HepG2 (cell line): ENCODE results near the gene SH2D3C. TPM values are rescaled to one million over a fixed set of nuclear protein-coding genes. Genes with fewer than 3 reads are reported as not detected.

Source experiments
- ATF7 ChIP-seq, 2 experiments: fragments of 450-650 bp in 1 of 2; sonication (generic) in 1 of 2; formaldehyde crosslinking in 1 of 2; IDR thresholded peaks; 2 replicates each; pipeline versions ENCODE4 v1.4.0 to v1.6.1; 2016 to 2020; ENCODE audit warnings: antibody characterized with exemption in 1 of 2, mild to moderate bottlenecking in 1 of 2, missing genetic modification reagents in 1 of 2
- FOXO1 ChIP-seq: sonication (generic); formaldehyde crosslinking; IDR thresholded peaks from 2 replicates; pipeline ENCODE4 v1.4.0; 2020; ENCODE audit warnings: missing genetic modification reagents
- KLF16 ChIP-seq, 2 experiments: sonication (generic) in 1 of 2; formaldehyde crosslinking in 1 of 2; IDR thresholded peaks; 2 replicates each; pipeline versions ENCODE4 v1.6.1 to v1.8.0; 2016 to 2023; ENCODE audit warnings: missing genetic modification reagents in 2 of 2, missing compliant biosample characterization in 1 of 2
- LCORL ChIP-seq, 2 experiments: fragments of 450-650 bp in 1 of 2; sonication (generic) in 1 of 2; formaldehyde crosslinking in 1 of 2; IDR thresholded peaks; 2 replicates each; pipeline versions ENCODE4 v1.5.0 to v1.6.1; 2017 to 2020; ENCODE audit warnings: antibody characterized with exemption in 1 of 2, missing genetic modification reagents in 1 of 2
- POLR2AphosphoS5 ChIP-seq: IDR thresholded peaks from 2 replicates; pipeline ENCODE4 v1.6.1; 2012; ENCODE audit warnings: low read depth, low read length
- SOX5 ChIP-seq: IDR thresholded peaks from 2 replicates; pipeline ENCODE4 v1.6.1; 2016; ENCODE audit warnings: borderline replicate concordance
- TBP ChIP-seq: sonication (generic); formaldehyde crosslinking; IDR thresholded peaks from 2 replicates; pipeline ENCODE4 v1.5.0; 2020; ENCODE audit warnings: missing genetic modification reagents
- ZNF33A ChIP-seq: sonication (generic); formaldehyde crosslinking; IDR thresholded peaks from 2 replicates; pipeline ENCODE4 v1.5.1; 2020; ENCODE audit warnings: missing genetic modification reagents, mild to moderate bottlenecking, moderate library complexity, borderline replicate concordance
- ZNF446 ChIP-seq: sonication (generic); formaldehyde crosslinking; IDR thresholded peaks from 2 replicates; pipeline ENCODE4 v1.5.0; 2020; ENCODE audit warnings: mild to moderate bottlenecking, missing genetic modification reagents
- polyA plus RNA-seq, 8 experiments: library from polyadenylated mRNA; depleted of rRNA in 3 of 8; stranded (reverse) in 7 of 8; unstranded in 1 of 8; fragments of >200 nt; fragmentation: Illumina TruSeq in 4 of 8; extraction: Trizol in 4 of 8; gene quantifications; 2 replicates each; pipeline versions ENCODE4 v1.2.1 to v1.2.3, GENCODE V29; 2011 to 2016; ENCODE audit warnings: low read depth in 4 of 8, missing spikeins in 1 of 8, mixed read lengths in 1 of 8; ENCODE audit not compliant: insufficient read depth in 1 of 8
- total RNA-seq, 5 experiments: library from RNA; depleted of rRNA; stranded (reverse); fragments of >200 nt; fragmentation: Illumina TruSeq; extraction: Trizol; gene quantifications; 2 replicates each; pipeline ENCODE4 v1.2.3, GENCODE V29; 2016; ENCODE audit warnings: low read depth in 1 of 5
- TF ChIP-seq, protein P1 (sequence below), 2 experiments: sonication (generic) in 1 of 2; formaldehyde crosslinking in 1 of 2; IDR thresholded peaks; 2 replicates each; pipeline versions ENCODE4 v1.4.0 to v1.6.1; 2016 to 2020; ENCODE audit warnings: borderline replicate concordance in 1 of 2, low read depth in 1 of 2, mild to moderate bottlenecking in 1 of 2, missing genetic modification reagents in 1 of 2
- TF ChIP-seq, protein P2 (sequence below): sonication (generic); formaldehyde crosslinking; IDR thresholded peaks from 2 replicates; pipeline ENCODE4 v1.5.0; 2020; ENCODE audit warnings: mild to moderate bottlenecking, missing genetic modification reagents, moderate library complexity
- TF ChIP-seq, protein P3 (sequence below): sonication (generic); formaldehyde crosslinking; IDR thresholded peaks from 2 replicates; pipeline ENCODE4 v1.4.0; 2020; ENCODE audit warnings: missing genetic modification reagents

Gene SH2D3C
- total and polyA plus RNA-seq, 2 of the 13 experiments (the other 11 are each of a cell fraction or from before 2014, with no cell fraction given), result not detected

DNA sequence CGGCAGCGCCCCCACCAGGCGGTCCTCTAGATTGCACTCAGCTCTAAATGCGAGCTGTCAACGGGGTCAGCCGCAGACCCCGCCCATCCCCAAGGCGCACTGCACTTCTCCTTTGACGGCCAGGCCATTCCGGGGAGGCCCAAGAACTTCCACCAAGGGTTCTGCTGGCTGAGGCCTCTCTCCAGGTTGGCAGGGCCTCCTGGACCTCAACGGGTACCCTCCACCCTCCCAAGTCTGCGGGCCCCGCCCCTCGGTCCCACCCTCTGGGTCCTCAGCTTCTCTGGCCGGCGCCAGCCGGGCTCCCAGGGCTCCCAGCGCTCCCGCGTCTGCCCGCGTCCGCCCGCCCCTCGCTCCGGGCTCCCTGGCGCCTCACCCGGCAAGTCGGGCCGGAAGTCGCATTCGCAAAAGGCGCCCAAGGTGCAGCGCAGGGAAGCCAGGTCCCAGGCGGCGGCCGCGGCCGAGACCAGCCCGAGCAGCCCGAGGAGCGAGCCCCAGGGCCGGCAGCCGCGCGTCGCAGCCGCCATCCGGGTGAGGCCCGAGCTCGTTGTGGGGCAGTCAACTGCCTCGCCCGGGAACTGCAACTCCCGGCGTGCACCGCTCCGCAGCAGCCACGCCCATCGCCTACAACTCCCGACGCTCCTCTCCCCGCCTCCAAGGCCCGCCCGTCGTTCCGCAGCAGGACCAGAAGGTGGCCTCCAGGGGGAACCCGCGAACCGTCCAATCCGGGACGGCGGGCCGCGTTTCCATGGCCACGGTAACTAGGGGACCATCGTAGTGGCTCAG lies 43.5 kb downstream of the SH2D3C start, which contains the start of gene TOR2A (continued):
- TF ChIP-seq SOX5 (CRISPR knock-in tag) (no peak), ATF7 (IDR thresholded peaks at IDR 0.05) (no peak), ATF7 (CRISPR knock-in tag; IDR thresholded peaks at IDR 0.05) (peak; percentile 70; the same call in 1 of the 2 replicates), KLF16 (CRISPR knock-in tag; IDR thresholded peaks at IDR 0.05) (0 out of 4 replicates have a peak, but pooled peaks of 1 of the 2 experiments have one; percentile 24), LCORL (IDR thresholded peaks at IDR 0.05) (no peak), LCORL (CRISPR knock-in tag; IDR thresholded peaks at IDR 0.05) (peak; percentile 70), POLR2AphosphoS5 (peak; percentile 55; the same call in 1 of the 2 replicates), TBP (CRISPR knock-in tag) (no peak), ZNF446 (CRISPR knock-in tag) (no peak), ZNF33A (CRISPR knock-in tag) (no peak), FOXO1 (CRISPR knock-in tag) (peak; percentile 54; the same call in 1 of the 2 replicates)
- TF ChIP-seq, protein P1, sequence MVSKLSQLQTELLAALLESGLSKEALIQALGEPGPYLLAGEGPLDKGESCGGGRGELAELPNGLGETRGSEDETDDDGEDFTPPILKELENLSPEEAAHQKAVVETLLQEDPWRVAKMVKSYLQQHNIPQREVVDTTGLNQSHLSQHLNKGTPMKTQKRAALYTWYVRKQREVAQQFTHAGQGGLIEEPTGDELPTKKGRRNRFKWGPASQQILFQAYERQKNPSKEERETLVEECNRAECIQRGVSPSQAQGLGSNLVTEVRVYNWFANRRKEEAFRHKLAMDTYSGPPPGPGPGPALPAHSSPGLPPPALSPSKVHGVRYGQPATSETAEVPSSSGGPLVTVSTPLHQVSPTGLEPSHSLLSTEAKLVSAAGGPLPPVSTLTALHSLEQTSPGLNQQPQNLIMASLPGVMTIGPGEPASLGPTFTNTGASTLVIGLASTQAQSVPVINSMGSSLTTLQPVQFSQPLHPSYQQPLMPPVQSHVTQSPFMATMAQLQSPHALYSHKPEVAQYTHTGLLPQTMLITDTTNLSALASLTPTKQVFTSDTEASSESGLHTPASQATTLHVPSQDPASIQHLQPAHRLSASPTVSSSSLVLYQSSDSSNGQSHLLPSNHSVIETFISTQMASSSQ (IDR thresholded peaks at IDR 0.05; ENCODE audit: low read depth), result no peak
- TF ChIP-seq, protein P1 (CRISPR knock-in tag; IDR thresholded peaks at IDR 0.05; ENCODE audit: borderline replicate concordance), result peak; percentile 65; the same call in 1 of the 2 replicates
- TF ChIP-seq, protein P2, sequence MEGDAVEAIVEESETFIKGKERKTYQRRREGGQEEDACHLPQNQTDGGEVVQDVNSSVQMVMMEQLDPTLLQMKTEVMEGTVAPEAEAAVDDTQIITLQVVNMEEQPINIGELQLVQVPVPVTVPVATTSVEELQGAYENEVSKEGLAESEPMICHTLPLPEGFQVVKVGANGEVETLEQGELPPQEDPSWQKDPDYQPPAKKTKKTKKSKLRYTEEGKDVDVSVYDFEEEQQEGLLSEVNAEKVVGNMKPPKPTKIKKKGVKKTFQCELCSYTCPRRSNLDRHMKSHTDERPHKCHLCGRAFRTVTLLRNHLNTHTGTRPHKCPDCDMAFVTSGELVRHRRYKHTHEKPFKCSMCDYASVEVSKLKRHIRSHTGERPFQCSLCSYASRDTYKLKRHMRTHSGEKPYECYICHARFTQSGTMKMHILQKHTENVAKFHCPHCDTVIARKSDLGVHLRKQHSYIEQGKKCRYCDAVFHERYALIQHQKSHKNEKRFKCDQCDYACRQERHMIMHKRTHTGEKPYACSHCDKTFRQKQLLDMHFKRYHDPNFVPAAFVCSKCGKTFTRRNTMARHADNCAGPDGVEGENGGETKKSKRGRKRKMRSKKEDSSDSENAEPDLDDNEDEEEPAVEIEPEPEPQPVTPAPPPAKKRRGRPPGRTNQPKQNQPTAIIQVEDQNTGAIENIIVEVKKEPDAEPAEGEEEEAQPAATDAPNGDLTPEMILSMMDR, result peak; percentile 99
- TF ChIP-seq, protein P3, sequence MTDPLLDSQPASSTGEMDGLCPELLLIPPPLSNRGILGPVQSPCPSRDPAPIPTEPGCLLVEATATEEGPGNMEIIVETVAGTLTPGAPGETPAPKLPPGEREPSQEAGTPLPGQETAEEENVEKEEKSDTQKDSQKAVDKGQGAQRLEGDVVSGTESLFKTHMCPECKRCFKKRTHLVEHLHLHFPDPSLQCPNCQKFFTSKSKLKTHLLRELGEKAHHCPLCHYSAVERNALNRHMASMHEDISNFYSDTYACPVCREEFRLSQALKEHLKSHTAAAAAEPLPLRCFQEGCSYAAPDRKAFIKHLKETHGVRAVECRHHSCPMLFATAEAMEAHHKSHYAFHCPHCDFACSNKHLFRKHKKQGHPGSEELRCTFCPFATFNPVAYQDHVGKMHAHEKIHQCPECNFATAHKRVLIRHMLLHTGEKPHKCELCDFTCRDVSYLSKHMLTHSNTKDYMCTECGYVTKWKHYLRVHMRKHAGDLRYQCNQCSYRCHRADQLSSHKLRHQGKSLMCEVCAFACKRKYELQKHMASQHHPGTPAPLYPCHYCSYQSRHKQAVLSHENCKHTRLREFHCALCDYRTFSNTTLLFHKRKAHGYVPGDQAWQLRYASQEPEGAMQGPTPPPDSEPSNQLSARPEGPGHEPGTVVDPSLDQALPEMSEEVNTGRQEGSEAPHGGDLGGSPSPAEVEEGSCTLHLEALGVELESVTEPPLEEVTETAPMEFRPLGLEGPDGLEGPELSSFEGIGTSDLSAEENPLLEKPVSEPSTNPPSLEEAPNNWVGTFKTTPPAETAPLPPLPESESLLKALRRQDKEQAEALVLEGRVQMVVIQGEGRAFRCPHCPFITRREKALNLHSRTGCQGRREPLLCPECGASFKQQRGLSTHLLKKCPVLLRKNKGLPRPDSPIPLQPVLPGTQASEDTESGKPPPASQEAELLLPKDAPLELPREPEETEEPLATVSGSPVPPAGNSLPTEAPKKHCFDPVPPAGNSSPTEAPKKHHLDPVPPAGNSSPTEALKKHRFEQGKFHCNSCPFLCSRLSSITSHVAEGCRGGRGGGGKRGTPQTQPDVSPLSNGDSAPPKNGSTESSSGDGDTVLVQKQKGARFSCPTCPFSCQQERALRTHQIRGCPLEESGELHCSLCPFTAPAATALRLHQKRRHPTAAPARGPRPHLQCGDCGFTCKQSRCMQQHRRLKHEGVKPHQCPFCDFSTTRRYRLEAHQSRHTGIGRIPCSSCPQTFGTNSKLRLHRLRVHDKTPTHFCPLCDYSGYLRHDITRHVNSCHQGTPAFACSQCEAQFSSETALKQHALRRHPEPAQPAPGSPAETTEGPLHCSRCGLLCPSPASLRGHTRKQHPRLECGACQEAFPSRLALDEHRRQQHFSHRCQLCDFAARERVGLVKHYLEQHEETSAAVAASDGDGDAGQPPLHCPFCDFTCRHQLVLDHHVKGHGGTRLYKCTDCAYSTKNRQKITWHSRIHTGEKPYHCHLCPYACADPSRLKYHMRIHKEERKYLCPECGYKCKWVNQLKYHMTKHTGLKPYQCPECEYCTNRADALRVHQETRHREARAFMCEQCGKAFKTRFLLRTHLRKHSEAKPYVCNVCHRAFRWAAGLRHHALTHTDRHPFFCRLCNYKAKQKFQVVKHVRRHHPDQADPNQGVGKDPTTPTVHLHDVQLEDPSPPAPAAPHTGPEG (CRISPR knock-in tag), result peak; percentile 89
